Type B pancreatic cell (in vitro differentiated cells): Measurements from ENCODE around the gene ZNF609. TPM values are rescaled to one million over a fixed set of nuclear protein-coding genes. Genes with fewer than 3 reads are reported as not detected.

Source experiments
- DNase-seq: peaks from one replicate; pipeline ENCODE4 v3.0.0; 2021; ENCODE audit warnings: mixed read lengths; ENCODE audit not compliant: unreplicated experiment; ENCODE audit errors: extremely low spot score
- H3K27ac Mint-ChIP-seq: 2 replicates; pipeline ENCODE4 v1.8.0; 2021; ENCODE audit warnings: mild to moderate bottlenecking, mixed read lengths
- H3K27me3 Mint-ChIP-seq: 2 replicates; pipeline ENCODE4 v1.8.0; 2021; ENCODE audit warnings: mixed read lengths
- H3K36me3 Mint-ChIP-seq: 2 replicates; pipeline ENCODE4 v1.8.0; 2021; ENCODE audit warnings: mixed read lengths
- H3K4me1 Mint-ChIP-seq: one replicate; pipeline ENCODE4 v1.8.0; 2021; ENCODE audit warnings: mixed read lengths; ENCODE audit not compliant: unreplicated experiment
- H3K4me3 Mint-ChIP-seq: 2 replicates; pipeline ENCODE4 v1.8.0; 2021; ENCODE audit warnings: mild to moderate bottlenecking, mixed read lengths
- H3K9me3 Mint-ChIP-seq: 2 replicates; pipeline ENCODE4 v1.8.0; 2021; ENCODE audit warnings: mixed read lengths
- total RNA-seq: library from RNA; stranded (reverse); gene quantifications from 2 replicates; pipeline ENCODE4 v1.2.1, GENCODE V29; 2021; ENCODE audit warnings: low replicate concordance
- TF ChIP-seq, protein P1 (sequence below): fragments of 200-600 bp; sonication (generic); conservative IDR thresholded peaks from 2 replicates; pipeline ENCODE4 v1.5.0; 2021; ENCODE audit warnings: antibody characterized with exemption, mild to moderate bottlenecking

ZNF609 gene
- total RNA-seq, 1 donor from 2014 or later: 53.1 TPM

DNA sequence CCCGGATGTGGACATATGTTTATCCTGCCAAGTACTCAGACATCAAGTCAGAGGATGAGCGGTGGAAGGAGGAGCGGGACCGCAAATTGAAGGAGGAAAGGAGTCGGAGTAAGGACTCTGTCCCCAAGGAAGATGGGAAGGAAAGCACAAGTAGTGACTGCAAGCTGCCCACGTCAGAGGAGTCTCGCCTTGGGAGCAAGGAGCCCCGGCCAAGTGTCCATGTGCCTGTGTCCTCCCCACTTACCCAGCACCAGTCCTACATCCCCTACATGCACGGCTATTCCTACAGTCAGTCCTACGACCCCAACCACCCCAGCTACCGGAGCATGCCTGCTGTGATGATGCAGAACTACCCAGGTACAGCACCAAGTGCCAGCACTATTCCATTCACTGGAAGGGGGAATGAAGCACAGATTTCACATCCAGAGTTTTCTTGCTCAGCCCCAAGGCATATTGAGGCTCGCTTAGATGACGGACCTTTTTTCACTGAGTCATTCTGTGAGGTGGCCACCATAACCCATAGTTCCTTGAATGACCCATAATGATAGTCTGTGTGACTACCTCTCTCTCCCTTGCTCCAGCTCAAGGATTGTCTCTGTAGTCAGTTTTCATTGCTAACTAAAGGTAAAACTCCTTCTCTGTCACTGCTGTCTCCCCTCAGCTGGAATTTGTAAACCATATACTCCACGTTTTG lies 217.9 kb downstream of the ZNF609 start:
- TF ChIP-seq, protein P1, sequence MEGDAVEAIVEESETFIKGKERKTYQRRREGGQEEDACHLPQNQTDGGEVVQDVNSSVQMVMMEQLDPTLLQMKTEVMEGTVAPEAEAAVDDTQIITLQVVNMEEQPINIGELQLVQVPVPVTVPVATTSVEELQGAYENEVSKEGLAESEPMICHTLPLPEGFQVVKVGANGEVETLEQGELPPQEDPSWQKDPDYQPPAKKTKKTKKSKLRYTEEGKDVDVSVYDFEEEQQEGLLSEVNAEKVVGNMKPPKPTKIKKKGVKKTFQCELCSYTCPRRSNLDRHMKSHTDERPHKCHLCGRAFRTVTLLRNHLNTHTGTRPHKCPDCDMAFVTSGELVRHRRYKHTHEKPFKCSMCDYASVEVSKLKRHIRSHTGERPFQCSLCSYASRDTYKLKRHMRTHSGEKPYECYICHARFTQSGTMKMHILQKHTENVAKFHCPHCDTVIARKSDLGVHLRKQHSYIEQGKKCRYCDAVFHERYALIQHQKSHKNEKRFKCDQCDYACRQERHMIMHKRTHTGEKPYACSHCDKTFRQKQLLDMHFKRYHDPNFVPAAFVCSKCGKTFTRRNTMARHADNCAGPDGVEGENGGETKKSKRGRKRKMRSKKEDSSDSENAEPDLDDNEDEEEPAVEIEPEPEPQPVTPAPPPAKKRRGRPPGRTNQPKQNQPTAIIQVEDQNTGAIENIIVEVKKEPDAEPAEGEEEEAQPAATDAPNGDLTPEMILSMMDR: no peak
- H3K27me3 Mint-ChIP-seq: no peaks in the 10 kb centered on the region
- H3K9me3 Mint-ChIP-seq: no peaks in the 10 kb centered on the region
- no peak overlapping the region for H3K4me3 Mint-ChIP-seq
- no peak overlapping the region for H3K27ac Mint-ChIP-seq
- no peak for DNase-seq
- peaks cover 26% of the 10 kb centered on the region for H3K36me3 Mint-ChIP-seq
- H3K4me1 Mint-ChIP-seq: no peaks in the 10 kb centered on the region

DNA sequence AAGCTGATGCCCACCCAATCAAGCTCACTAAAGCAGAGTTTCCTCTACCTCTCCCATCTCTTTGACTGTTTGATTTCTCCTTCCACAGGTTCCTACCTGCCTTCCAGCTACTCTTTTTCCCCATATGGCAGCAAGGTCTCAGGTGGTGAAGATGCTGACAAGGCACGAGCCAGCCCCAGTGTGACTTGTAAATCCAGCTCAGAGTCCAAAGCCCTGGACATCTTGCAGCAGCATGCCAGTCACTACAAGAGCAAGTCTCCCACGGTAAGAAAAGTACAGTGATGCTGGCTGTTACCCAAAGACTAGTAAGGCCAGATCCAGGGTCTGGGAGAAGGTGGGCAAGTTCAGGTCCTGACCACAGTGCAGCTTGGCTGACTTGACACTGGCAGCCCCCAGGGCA lies 219.7 kb downstream of the ZNF609 start:
- H3K4me3 Mint-ChIP-seq: no peak overlapping the region
- no peaks in the 10 kb centered on the region for H3K27me3 Mint-ChIP-seq
- no peaks in the 10 kb centered on the region for H3K4me1 Mint-ChIP-seq
- TF ChIP-seq, protein P1: no peak
- peaks cover 22% of the 10 kb centered on the region for H3K36me3 Mint-ChIP-seq
- no peak for DNase-seq
- peak overlapping the region; percentile 2 for H3K27ac Mint-ChIP-seq
- no peaks in the 10 kb centered on the region for H3K9me3 Mint-ChIP-seq

DNA sequence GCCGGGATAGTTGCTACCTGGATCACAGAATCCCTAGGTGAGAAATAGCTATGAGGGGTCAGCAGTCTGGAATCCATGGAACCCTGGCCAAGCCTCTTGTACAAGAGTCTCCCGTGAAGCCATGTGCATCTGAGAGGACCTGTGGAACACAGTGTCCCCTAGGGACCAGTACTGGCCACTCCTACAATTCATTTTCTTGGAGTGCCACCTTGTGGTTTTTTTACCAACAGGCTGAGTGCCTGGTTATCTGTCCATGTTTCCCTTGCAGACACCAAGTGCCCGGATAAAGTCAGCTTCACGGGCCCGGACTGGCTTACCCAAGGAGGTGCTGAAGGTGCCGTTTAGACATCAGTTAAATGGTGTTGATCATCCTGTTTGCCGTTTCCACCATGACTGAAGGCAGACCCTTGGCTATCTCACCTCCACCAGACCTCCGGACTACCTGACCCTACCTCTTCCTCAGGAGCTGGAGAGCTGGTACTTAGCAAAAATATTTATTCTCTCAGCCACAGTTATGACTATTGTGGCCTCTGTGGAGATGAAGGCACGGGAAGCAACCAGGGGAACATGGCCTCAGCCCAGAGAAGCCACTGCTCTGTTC lies 221.1 kb downstream of the ZNF609 start:
- TF ChIP-seq, protein P1: peak; percentile 78
- Mint-ChIP-seq H3K9me3 (no peaks in the 10 kb centered on the region), H3K27ac (no peak overlapping the region), H3K4me3 (no peak overlapping the region), H3K4me1 (peaks cover 5% of the 10 kb centered on the region), H3K27me3 (no peaks in the 10 kb centered on the region), H3K36me3 (peaks cover 23% of the 10 kb centered on the region)
- DNase-seq: no peak

- H3K27ac Mint-ChIP-seq: no peak overlapping the region
- H3K4me1 Mint-ChIP-seq: peaks cover 5% of the 10 kb centered on the region
- H3K27me3 Mint-ChIP-seq: no peaks in the 10 kb centered on the region
- no peaks in the 10 kb centered on the region for H3K9me3 Mint-ChIP-seq
- DNase-seq: no peak
- TF ChIP-seq, protein P1: no peak
- no peak overlapping the region for H3K4me3 Mint-ChIP-seq
- peaks cover 23% of the 10 kb centered on the region for H3K36me3 Mint-ChIP-seq
Measured at GRCh38 chr15:64682255-64682654, 221.9 kb downstream of the ZNF609 start.

DNA sequence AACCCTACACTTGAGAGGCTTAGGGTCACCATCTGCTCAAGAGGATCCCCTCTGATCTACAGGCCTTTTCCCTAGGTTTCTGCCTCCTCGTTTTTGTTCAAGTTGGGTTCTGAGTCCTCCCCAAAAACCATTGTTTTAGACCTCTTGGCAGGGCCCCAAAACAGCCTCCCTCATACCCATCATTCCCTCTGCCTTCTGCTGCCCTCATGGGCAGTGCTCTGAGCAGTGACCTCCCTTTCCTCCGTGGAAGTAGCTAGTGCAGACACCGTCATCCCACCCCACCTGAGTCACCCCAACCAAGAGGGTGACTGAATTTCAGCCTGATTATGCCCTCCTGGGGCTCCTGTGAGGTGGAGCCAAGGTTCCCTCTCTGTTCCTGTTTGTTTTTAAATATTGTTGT lies 223.0 kb downstream of the ZNF609 start:
- Mint-ChIP-seq H3K36me3 (peaks cover 31% of the 10 kb centered on the region), H3K9me3 (no peaks in the 10 kb centered on the region), H3K27me3 (no peaks in the 10 kb centered on the region), H3K4me1 (peaks cover 16% of the 10 kb centered on the region), H3K4me3 (no peak overlapping the region), H3K27ac (peak overlapping the region; percentile 8)
- DNase-seq: no peak
- TF ChIP-seq, protein P1: no peak
